ENCODE results near the gene ZNF25.
"Not testable (repeated sequence)": the region's sequence is repeated elsewhere in the genome, so short reads cannot be mapped to it uniquely, and the experiment has no call there.

Gene ZNF25

DNA sequence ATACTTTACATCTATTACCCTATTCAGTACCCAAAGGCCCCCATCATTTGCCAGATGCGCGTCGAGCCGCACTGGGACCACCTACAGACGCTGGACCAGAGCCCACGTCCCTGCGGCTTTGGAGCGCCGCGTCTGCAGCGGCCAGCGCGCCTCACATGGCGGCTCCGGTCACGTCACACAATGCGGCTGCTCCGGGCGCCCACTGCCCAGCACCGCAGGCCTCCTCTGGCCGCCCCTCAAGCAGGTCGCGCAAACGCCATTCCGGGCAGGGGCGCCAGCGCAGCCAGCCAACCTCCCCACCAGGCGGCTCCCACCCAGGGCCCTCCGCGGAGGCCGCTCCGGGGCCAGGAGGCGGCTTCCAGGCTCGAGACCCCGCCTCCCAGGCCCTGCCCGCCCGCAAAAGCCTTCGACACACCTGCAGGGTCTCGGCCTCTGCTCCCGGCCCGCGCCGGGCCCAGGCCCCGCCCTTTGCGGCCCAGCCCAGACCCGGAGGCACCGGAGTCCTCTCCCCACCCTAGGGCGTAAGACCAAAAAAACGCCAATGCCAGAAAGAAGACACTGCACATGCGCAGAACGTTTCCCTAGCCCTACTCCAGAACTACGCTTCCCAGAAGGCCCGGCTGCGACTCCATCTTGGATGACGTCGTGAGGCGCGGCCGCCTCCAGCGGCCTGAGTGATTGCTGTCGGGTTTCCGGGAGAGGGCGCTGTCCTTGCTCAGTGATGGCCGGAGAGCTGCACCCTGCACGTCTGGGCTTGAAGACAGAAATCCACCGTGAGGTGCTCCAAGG lies at the start of gene ZNF25:
ZNF25 (minus strand) TSS at position 557 of the 789 bp plus-strand sequence. CDS start 4,925 bp downstream, outside the sequence.
- peak; percentile 93 to 97 for DNase-seq

DNA sequence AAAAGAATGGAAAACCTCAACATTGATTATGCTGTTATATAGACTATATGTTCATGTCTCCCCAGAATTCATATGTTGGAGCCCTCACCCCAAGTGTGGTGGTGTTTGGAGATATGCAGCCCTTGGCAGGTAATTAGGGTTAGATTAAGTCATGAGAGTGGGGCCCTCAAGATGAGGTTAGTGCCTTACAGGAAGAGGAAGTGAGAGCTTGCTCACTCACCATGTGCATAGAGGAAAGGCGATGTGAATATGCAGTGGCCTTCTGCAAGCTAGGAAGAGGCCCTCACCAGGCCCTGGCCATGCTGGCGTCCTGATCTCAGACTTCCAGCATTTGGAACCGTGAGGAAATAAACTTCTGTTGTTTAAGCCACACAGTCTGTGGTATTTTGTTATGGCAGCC lies 48.8 kb upstream of the ZNF25 start:
- DNase-seq, result no peak

DNA sequence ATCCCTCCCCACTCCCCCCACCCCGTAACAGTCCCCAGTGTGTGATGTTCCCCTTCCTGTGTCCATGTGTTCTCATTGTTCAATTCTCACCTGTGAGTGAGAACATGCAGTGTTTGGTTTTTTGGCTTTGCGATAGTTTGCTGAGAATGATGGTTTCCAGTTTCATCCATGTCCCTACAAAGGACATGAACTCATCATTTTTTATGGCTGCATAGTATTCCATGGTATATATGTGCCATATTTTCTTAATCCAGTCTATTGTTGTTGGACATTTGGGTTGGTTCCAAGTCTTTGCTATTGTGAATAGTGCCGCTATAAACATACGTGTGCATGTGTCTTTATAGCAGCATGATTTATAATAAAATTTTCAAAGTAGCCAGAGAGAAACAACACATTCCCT lies 42.7 kb upstream of the ZNF25 start:
- DNase-seq, result not testable (repeated sequence)

DNA sequence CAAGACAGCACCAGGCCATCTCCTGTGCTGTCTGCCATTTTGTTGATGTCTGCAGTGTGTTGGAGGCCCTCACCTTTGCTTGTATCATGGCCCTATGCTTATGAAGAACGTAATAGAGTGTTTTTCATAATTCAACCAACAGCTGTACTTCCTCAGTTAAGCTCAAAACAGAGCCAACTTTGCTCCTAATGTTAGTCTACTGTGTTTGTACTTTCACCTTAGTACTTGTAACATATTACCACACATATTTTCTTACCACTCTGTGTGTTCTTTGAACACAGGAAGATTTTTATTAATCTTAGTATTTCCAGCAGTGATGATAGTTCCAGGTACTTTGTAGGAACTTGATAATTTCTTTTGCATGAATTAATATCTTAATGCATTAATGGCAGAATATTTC lies 39.9 kb upstream of the ZNF25 start:
- DNase-seq, result no peak

DNA sequence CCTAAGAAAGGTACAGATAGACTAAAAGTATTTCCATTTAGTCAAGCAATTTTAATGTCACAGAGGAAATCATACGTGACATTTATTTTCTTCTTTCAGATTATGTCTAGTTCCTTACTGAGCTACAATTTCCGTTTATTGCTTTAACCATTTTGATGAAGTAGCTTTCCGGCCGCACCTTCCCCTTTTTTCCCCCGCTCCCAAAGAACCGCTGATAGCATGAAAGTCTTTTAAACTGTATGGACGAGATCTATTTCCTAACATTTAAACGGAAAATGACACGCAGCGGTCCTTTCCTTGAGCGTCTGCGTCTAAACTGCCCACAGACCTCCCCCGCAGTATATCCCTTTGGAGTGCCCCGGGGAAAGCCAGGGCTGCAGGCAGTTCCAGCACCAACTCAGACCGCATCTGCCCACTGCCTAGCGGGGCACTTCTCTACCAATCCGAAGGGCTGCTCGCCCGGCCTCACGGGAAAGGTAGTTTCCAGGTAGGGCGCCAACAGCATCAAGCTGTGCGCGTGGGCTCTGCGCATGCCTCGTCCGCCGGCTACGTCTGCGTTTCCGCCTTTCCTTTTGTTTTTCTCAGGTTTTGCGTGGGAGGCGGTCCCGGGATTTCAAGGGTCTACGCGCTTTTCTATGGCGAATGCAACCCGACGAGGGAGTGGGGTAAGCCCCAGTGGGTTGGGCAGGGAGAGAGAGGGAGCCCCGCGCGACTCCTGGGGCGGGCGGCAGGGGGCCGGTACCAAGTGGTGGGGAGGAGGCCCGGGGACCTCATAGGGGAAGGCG lies 33.9 kb upstream of the ZNF25 start, which contains the start of gene ZNF33A:
ZNF33A (plus strand) TSS at position 557 of the 785 bp plus-strand sequence. CDS start 1,667 bp downstream, outside the sequence.
- DNase-seq, result peak; percentile 80 to 82

DNA sequence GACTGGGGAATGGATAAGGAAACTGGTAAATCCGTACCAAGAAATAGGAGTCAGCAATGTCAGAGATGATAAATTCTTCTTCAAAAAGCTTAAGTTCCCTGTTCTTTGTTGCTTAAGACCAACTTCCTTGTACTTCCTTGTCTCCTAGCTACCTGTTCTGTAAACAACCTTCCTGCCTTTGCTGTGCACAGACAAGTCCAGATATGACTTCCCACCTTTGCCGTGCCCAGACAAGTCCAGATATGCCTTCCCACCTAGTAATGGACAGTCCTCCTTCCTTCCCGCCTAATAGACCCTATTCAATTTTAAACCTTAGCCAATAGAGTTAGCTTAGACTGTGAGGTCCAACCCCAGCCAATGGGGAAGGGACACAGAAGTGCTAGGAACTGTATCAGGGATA lies 31.5 kb upstream of the ZNF25 start:
- DNase-seq, result no peak

DNA sequence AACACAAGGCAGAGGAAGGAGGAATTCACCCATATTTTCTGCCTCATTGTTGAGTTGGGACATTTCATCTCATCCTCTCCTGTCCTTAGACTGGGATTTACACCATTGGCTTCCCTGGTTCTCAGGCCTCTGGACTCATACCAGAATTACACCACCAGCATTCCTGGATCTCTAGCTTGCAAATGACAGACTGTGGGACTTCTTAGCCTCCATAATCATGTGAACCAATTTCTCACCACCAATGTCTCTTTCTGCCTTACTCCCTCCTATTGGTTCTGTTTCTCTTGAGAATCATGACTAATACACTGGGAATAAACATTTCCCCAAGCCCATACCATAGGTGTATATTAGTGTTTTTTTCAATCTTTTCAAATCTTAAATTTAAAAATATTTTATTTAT lies 31.1 kb upstream of the ZNF25 start:
- DNase-seq, result no peak

DNA sequence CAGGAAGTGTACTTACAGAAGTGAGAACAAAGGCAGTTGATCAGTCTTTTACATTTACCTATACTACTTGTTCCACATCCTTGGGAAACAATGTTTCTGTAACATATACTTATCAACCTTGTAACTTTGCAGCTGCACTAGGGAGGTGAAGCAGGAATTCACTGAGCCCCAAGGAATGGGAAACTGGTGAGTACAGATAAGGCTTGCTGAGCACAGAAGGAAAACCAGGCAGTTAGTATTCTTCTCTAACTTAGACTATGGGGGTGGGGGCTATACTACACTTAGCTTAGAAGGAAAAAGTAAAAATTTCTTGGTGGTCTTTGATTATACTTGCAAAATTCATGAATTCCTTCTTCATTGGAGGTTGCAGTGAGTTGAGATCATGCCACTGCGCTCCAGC lies 27.1 kb upstream of the ZNF25 start:
- DNase-seq, result no peak

DNA sequence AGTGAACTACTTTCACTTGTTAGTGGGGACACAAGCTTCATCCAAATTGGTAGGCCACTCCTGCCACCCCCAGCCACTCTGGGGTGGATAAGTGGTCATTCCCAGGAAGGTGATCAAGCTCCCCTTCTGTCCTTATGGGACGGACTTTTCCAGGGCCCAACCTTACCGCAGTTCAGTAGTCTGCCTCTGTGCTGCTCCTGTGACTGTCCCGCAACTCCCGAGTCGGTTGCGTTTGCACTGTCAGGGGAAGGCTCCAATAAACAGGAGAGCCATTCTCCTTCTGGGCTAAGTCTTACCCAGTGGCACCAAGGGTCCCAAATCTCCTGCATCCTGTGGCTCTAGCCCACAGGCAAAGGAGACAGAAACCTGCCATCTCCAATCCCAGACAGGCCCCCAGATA lies 26.6 kb upstream of the ZNF25 start:
- no peak for DNase-seq

DNA sequence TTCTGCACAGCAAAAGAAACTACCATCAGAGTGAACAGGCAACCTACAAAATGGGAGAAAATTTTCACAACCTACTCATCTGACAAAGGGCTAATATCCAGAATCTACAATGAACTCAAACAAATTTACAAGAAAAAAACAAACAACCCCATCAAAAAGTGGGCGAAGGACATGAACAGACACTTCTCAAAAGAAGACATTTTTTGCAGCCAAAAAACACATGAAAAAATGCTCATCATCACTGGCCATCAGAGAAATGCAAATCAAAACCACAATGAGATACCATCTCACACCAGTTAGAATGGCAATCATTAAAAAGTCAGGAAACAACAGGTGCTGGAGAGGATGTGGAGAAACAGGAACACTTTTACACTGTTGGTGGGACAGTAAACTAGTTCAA lies 24.0 kb upstream of the ZNF25 start:
- not testable (repeated sequence) for DNase-seq

DNA sequence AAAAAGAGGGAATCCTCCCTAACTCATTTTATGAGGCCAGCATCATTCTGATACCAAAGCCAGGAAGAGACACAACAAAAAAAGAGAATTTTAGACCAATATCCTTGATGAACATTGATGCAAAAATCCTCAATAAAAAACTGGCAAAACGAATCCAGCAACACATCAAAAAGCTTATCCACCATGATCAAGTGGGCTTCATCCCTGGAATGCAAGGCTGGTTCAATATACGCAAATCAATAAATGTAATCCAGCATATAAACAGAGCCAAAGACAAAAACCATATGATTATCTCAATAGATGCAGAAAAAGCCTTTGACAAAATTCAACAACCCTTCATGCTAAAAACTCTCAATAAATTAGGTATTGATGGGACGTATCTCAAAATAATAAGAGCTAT lies 22.5 kb upstream of the ZNF25 start:
- not testable (repeated sequence) for DNase-seq

DNA sequence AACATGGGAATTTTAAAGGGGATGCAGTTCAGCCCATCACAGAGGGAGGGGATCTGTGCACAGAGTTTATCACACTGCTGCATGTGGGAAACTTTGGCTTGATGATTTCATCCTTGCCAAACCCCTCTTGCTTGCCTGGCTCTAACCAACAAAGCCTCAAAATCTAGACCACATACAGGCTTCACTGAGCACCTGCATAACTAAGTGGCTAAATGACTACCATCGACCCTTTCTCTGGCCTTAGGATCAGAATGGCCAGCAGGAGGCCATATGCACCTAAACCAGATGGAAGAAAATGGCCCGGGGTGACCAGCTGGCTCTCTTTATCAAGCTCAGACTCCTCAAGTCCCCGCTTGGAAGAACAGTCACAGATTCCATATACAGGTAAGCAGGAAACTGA lies 15.6 kb upstream of the ZNF25 start:
- no peak for DNase-seq

DNA sequence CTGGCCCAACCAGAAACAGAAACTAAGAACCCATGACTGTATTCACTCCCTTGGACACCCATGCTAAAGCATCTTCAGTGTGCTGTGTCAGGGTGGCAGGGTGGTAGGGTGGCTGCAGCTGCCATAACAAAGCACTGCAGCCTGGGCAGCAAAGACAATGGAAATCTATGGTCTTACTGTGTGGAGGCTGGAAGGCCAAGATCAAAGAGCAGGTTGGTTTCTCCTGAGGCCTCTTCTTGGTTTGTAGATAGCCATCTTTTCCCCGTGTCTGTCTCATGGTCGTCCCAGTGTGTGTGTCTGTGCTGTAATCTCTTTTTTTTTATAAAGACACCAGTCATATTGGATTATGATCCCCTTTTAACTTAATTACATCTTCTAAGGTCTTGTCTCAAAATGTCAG lies 15.2 kb upstream of the ZNF25 start:
- DNase-seq, result no peak

DNA sequence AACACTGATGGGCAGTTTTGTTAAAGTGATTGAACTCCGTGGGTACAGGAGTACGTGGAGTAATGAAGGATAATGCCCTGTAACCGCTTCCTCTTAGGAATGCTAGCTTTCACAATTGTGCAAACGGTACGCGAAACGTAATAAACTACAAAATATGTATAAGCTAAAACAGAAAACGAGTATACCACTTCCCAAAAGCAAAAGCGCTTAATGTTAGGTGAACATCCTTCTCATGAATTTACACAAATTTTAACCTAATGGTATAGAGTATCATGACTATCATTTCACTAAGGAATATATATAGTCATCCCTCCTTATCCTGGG lies 395 bp upstream of the ZNF25 start:
- no peak for DNase-seq

DNA sequence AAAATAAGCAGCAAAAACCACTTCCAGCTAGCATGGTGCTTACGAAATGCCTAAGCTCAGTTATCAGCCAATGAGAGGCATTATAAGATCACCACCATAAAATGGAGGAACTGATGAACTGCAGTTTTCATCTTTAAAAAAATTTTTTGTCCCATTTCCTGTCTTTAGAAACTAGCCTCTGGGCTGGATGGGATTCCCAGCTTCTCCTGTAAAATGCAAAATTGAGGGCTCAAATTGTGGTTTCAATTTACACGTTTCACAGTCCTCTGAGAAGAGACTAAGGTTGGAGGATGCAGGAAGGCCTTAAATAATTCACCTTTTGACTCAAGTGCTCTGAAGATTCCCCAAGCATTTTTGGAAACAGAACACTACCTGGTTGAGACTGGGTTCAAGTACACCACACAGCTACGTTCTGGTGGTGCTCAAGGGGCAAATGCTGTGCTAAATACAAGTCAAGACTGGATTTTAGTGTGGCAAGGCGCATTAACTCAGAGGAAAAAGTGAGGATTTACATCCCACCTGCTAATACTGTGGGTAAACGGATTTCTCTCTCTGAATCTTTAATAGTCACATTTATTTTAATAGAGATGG lies 951 bp downstream of the ZNF25 start:
- no peak for DNase-seq

DNA sequence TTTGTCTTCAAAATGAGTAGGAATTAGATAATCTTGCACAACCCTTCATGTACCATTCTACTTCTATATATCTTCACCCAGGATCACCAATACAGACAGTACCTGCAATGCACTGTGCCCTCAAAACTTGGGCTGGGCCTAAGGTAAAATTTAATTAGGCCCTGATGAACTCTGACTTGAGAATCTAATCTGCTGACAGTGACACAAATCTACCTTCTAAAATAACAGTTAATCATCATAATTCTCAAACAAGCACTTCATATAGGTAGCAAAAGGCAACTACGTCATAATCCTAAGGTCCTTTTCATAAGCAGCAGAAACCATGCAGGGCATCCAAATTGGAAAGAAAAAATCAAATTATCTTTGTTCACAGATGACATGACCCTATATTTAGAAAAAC lies 4.1 kb downstream of the ZNF25 start:
- DNase-seq, result no peak

DNA sequence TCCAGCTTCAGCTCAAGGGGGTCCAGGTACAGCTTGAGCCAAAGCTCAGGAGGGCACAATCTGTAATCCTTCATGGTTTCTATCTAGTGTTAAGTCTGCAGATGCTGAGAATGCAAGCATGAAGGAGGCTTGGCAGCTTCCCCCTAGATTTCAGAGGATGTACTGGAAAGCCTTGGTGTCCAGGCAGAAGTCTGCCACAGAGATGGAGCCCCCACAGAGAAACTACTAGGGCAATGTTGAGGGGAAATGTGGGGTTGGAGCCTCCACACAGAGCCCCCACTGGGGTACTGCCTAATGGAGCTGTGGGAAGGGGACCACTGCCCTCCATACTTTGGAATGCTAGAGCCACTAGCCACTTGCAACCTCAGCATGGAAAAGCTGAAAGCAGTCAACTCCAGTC lies 11.4 kb downstream of the ZNF25 start:
- no peak for DNase-seq

DNA sequence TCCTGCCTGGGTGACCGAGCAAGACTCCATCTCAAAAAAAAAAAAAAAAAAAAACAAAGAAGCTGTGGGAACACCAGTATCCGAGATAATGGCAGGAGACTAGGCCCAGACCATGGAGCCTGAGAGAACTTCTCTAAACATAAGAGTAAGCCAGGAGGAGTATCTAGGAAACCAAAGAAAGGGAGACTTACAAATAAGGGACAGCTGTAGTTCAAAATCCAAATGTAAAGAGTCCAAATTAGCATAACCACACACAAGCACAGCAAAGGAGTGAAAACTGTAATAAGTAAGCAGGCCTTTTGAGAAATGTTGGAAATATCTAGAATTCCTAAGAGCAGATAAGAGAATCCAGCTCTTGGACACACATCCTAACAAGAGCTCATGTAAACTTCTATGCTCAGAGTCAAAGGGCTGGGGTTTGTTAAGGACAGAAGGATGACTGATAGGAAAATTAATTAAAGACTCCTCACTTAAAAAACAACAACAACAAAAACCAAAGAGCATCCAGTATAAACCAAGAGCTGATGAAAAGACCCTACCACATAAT lies 15.8 kb downstream of the ZNF25 start:
- no peak for DNase-seq

DNA sequence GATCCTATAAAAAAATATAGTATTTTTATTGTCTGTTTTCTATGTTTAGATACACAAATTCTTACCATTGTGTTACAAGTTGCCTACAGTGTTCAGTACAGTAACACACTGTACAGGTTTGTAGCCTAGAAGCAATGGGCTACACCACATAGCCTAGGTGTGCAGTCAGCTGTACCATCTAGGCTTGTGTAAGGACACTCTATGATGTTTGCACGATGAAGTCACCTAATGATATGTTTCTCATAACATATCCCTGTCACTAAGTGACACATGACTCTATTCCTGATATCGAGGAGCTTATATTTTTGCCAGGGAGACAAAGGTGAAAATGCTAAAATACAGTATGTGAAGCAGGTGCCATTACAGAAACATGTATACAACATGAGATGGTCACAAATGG lies 18.6 kb downstream of the ZNF25 start:
- DNase-seq, result no peak

DNA sequence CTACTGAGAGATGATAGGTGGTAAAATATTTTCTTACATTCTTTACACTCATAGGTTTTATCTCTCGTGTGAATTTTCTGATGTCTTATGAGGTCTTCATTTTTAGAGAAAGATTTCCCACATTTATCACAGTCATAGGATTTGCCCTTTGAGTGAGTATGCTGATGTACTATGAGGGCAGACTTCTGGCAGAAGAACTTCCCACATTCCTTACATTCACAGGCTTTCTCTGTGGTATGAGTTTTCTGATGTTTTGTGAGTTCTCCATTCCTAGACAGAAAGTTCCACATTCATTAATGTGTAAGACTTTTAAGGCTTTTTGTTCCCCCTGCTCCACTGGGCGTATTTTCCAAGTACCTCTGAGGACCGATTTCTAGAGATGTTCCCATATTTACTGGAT lies 23.5 kb downstream of the ZNF25 start:
- DNase-seq, result no peak

DNA sequence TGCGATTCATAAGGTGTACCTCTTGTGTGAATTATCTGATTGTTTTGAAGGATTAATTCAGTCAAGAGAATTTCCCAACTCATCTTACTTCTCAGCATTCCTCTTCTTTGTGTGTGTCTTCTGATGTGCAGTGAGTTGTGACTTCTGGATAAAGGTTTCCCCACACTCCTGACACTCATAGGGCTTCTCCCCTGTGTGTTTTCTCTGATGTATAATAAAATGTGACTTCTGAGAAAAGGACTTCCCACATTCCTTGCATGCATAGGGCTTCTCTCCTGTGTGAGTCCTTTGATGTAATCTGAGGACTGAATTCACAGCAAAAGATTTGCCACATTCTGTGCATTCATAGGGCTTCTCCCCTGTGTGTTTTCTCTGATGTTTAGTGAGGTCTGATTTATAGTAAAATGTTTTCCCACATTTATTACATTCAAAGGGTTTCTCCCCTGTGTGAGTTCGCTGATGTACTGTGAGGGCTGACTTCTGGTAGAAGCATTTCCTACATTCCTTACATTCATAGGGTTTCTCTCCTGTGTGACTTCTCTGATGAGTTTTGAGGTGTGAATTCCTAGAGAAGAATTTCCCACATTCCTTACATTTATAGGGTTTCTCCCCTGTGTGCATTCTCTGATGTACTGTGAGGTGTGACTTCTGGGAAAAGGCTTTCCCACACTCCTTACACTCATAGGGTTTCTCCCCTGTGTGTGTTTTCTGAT lies 24.2 kb downstream of the ZNF25 start:
- no peak for DNase-seq

DNA sequence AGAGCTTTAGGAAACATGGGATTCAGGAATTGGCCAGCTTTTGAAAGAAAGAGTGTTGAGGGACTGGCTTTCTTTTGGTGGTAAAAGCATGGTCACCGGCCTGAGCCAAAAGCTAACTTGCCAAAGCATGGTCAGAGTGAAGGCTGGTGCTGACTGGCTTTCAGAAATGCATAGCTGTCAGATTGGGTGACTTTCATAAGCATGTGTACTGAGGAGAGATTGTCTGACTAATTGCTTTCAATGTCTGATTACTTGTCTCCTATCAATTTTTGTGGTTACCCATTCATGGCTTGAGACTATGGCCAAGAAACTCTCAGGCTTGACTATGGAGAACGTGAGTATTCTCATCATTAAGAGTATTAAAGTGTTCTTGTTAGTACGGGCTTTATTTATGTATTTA lies 28.2 kb downstream of the ZNF25 start:
- DNase-seq, result no peak

DNA sequence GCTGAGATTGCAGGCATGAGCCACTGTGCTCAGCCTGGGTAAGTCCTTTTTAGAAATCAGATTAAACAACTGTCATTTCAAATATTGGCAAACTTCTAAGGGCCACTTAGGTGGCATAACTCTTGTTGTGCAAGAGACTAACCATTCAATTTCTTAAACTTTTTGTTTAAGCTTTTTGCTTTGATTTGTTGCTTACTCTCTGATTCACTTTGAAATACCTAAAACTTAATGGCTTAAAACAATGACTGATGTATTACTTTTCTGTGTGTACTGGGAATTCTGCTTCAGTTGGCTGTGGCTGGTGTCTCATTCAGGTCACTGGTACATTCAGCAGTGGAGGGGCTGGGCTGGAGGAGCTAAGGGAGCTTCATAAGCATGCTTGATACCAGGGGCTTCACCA lies 28.9 kb downstream of the ZNF25 start:
- no peak for DNase-seq
